Endothelial cell of umbilical vein (primary cell): ENCODE data around the gene KIZ.

Source experiments
- CTCF ChIP-seq, 2 donors: IDR thresholded peaks; 1 replicate in 1 of 2; 2 replicates in 1 of 2; pipeline ENCODE4 v1.5.1; 2011; ENCODE audit warnings: low read length in 2 of 2, mild to moderate bottlenecking in 2 of 2, moderate library complexity in 2 of 2, control low read depth in 1 of 2, inconsistent platforms in 1 of 2, low read depth in 1 of 2; ENCODE audit not compliant: insufficient read depth in 1 of 2; ENCODE audit errors: extremely low read depth in 1 of 2
- MYC ChIP-seq: IDR thresholded peaks from one replicate; pipeline ENCODE4 v1.6.1; 2011; ENCODE audit warnings: mild to moderate bottlenecking, low read depth, low read length

DNA sequence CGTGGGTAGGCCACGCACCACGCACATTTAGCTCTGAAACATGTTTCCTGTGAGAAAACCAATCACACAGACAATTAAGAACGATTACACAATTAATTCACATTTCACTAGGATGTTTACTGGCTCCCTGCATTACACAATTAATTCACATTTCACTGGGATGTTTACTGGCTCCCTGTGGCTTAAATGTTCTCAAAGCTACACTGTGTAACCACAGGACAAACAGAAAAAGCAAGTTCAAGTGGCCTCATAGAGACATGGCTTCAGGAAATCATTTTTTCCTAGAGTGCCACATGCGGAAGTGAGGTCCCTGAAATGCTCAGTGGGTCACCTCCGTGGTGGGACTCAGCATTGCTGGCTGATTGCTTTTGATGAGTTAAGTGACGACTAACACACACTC is 115.5 kb downstream of the KIZ start:
- TF ChIP-seq MYC (no peak), CTCF (IDR thresholded peaks at IDR 0.05; ENCODE audit: extremely low read depth in 1 of 2, insufficient read depth in 1 of 2, low read depth in 1 of 2, low read length in 2 of 2) (no peak)
